PC-3 (cell line): ENCODE measurements around the gene STRIP2. TPM values are rescaled to one million over a fixed set of nuclear protein-coding genes. Genes with fewer than 3 reads are reported as not detected.

ENCODE experiments used
- ATAC-seq: fragments of 200-7000 bp; cut with Tn5 transposase; 2 replicates; pipeline ENCODE4 v1.9.1; 2020; ENCODE audit warnings: mild to moderate bottlenecking, moderate library complexity
- BruUV-seq: library from RNA; stranded (reverse); fragments of 400-500 nt; replicated peaks from 2 replicates; lab custom pipeline; 2021; lab: Mats Ljungman, UMichigan
- CTCF ChIA-PET: fragments of 300-600 bp; sonication (Branson Sonifier 250); formaldehyde crosslinking; loops from one replicate; lab custom pipeline; 2022; ENCODE audit warnings: antibody characterized with exemption; lab: Charles Lee
- POLR2A ChIA-PET: fragments of 300-600 bp; sonication (Branson Sonifier 250); formaldehyde crosslinking; loops from one replicate; lab custom pipeline; 2022; ENCODE audit warnings: antibody characterized with exemption; ENCODE audit not compliant: unreplicated experiment; lab: Charles Lee
- DNase-seq: peaks from one replicate; pipeline ENCODE4 v3.0.0-alpha.2; 2015
- H2AFZ ChIP-seq: fragments of 300-600 bp; sonication (generic); 2 replicates; pipeline ENCODE4 v1.6.0; 2016; ENCODE audit warnings: antibody characterized with exemption, low read length
- H3F3A ChIP-seq: fragments of 300-600 bp; sonication (generic); one replicate; pipeline ENCODE4 v1.6.0; 2017; ENCODE audit warnings: antibody characterized with exemption, low read length, control low read depth, mild to moderate bottlenecking; ENCODE audit not compliant: unreplicated experiment
- H3K27ac ChIP-seq: fragments of 300-600 bp; sonication (generic); 2 replicates; pipeline ENCODE4 v1.5.1; 2016; ENCODE audit warnings: mild to moderate bottlenecking, low read length
- H3K27me3 ChIP-seq: fragments of 300-600 bp; sonication (generic); 2 replicates; pipeline ENCODE4 v1.6.1; 2016; ENCODE audit warnings: low read length, mixed read lengths
- H3K36me3 ChIP-seq: fragments of 300-600 bp; sonication (generic); 2 replicates; pipeline ENCODE4 v1.6.1; 2016; ENCODE audit warnings: low read depth, mixed run types, low read length, mixed read lengths
- H3K4me1 ChIP-seq: fragments of 300-600 bp; sonication (generic); 2 replicates; pipeline ENCODE4 v1.5.1; 2016; ENCODE audit warnings: low read length; ENCODE audit not compliant: insufficient read depth
- H3K4me2 ChIP-seq: fragments of 300-600 bp; sonication (generic); 2 replicates; pipeline ENCODE4 v1.6.0; 2016; ENCODE audit warnings: low read length
- H3K4me3 ChIP-seq: fragments of 300-600 bp; sonication (generic); 2 replicates; pipeline ENCODE4 v1.5.1; 2016; ENCODE audit warnings: mild to moderate bottlenecking, low read length, mixed read lengths
- H3K79me2 ChIP-seq: fragments of 300-600 bp; sonication (generic); 2 replicates; pipeline ENCODE4 v1.6.1; 2017; ENCODE audit warnings: low read length, mixed read lengths
- H3K9ac ChIP-seq: fragments of 300-600 bp; sonication (generic); 2 replicates; pipeline ENCODE4 v1.6.0; 2016; ENCODE audit warnings: mild to moderate bottlenecking, low read length
- H3K9me2 ChIP-seq: fragments of 300-600 bp; sonication (generic); replicated peaks from 2 replicates; pipeline ENCODE4 v1.6.1; 2016; ENCODE audit warnings: mixed run types, low read length, mixed read lengths
- H3K9me3 ChIP-seq: fragments of 300-600 bp; sonication (generic); 2 replicates; pipeline ENCODE4 v1.6.1; 2016; ENCODE audit warnings: low read length, mixed read lengths
- H4K20me1 ChIP-seq: fragments of 300-600 bp; sonication (generic); 2 replicates; pipeline ENCODE4 v1.6.1; 2016; ENCODE audit warnings: low read length, mixed read lengths
- EZH2 ChIP-seq: fragments of 300-600 bp; sonication (generic); IDR thresholded peaks from one replicate; pipeline ENCODE4 v1.6.1; 2017; ENCODE audit warnings: antibody characterized with exemption, mild to moderate bottlenecking, low read length; ENCODE audit not compliant: unreplicated experiment
- EZH2phosphoT487 ChIP-seq: fragments of 300-600 bp; sonication (generic); IDR thresholded peaks from 2 replicates; pipeline ENCODE4 v1.6.1; 2018; ENCODE audit warnings: mild to moderate bottlenecking, antibody characterized with exemption, low read length, borderline replicate concordance
- intact Hi-C: fragments of 100-400 bp; cut with micrococcal nuclease; formaldehyde crosslinking; loops from 2 replicates; pipeline ENCODE4 v1.9.0; 2023
- total RNA-seq: library from RNA; depleted of rRNA; stranded (reverse); fragments of >200 nt; gene quantifications from 2 replicates; pipeline ENCODE4 v1.2.3, GENCODE V29; 2014
- TF ChIP-seq, protein P1 (sequence below): fragments of 300-600 bp; sonication (generic); conservative IDR thresholded peaks from 2 replicates; pipeline ENCODE4 v1.5.1; 2017; ENCODE audit warnings: antibody characterized with exemption, low read depth, mild to moderate bottlenecking, low read length

Gene STRIP2
- total RNA-seq, 1 experiment from 2014 or later, result 7.5 TPM

DNA sequence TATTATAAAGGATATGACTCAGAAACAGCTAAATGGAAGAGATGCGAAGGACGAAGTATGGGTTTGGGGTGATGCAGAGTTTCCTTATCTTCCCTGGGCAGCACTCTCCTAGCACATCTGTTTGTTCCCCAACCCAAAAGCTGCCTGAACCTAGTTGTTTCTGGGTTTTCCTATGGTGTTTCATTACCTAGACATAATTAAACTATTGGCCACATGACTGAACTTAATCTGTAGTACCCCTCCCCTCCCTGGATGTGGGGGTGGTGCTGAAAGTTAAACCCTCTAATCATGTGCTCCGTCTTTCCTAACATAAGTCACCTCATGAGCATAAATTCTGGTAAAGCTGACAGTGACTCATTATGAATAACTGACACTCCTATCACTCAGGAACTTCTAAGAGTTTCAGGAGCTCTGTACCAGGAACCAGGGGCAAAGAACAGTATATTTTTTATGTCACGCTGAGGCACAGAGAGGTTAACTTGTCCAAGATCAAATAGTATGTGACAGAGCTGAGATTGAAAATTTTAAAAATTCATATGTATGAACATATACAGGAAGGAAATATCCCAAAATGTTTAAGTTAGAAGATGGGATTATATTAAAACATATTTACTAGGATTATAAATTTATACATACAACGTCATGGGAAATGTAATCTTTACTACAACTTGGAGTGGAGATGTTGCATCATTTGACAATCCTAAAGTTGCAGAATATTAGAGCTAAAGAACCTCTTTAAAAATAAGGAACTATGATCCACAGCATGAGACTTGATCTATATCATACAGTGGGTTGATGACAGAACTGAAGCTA lies 4.8 kb downstream of the STRIP2 start:
- TF ChIP-seq EZH2phosphoT487 (no peak), EZH2 (no peak)
- TF ChIP-seq, protein P1, sequence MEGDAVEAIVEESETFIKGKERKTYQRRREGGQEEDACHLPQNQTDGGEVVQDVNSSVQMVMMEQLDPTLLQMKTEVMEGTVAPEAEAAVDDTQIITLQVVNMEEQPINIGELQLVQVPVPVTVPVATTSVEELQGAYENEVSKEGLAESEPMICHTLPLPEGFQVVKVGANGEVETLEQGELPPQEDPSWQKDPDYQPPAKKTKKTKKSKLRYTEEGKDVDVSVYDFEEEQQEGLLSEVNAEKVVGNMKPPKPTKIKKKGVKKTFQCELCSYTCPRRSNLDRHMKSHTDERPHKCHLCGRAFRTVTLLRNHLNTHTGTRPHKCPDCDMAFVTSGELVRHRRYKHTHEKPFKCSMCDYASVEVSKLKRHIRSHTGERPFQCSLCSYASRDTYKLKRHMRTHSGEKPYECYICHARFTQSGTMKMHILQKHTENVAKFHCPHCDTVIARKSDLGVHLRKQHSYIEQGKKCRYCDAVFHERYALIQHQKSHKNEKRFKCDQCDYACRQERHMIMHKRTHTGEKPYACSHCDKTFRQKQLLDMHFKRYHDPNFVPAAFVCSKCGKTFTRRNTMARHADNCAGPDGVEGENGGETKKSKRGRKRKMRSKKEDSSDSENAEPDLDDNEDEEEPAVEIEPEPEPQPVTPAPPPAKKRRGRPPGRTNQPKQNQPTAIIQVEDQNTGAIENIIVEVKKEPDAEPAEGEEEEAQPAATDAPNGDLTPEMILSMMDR, result no peak
- Histone ChIP-seq H3F3A (peaks cover 6% of the 10 kb centered on the region), H3K79me2 (peaks cover 26% of the 10 kb centered on the region), H4K20me1 (no peaks in the 10 kb centered on the region), H3K9me2 (no peaks in the 10 kb centered on the region), H3K4me3 (peak overlapping the region; percentile 39; the same call in 1 of the 2 replicates), H3K4me2 (peak overlapping the region; percentile 77), H3K9me3 (no peaks in the 10 kb centered on the region), H2AFZ (peak overlapping the region; percentile 53), H3K4me1 (peaks cover 36% of the 10 kb centered on the region), H3K9ac (peak overlapping the region; percentile 63), H3K27me3 (no peaks in the 10 kb centered on the region), H3K27ac (peak overlapping the region; percentile 92), H3K36me3 (0 out of 2 replicates have a peak, but pooled peaks cover 7% of the 10 kb centered on the region)
- intact Hi-C loops, result no loop called here
- DNase-seq (peak; percentile 83), ATAC-seq (peak; percentile 70)
- ChIA-PET CTCF (interaction anchor here (0.6 to 1.4 kb wide), 5 partner anchors 32 to 71 kb away, joined by 3 to 7 read pairs (median 4); no protein-coding TSS in a partner anchor), POLR2A (interaction anchor here (0.6 to 1.0 kb wide), 4 partner anchors 71 to 513 kb away, joined by 3 read pairs; partner anchors contain the start of gene UBE2H)
- no TSS peak for BruUV-seq

DNA sequence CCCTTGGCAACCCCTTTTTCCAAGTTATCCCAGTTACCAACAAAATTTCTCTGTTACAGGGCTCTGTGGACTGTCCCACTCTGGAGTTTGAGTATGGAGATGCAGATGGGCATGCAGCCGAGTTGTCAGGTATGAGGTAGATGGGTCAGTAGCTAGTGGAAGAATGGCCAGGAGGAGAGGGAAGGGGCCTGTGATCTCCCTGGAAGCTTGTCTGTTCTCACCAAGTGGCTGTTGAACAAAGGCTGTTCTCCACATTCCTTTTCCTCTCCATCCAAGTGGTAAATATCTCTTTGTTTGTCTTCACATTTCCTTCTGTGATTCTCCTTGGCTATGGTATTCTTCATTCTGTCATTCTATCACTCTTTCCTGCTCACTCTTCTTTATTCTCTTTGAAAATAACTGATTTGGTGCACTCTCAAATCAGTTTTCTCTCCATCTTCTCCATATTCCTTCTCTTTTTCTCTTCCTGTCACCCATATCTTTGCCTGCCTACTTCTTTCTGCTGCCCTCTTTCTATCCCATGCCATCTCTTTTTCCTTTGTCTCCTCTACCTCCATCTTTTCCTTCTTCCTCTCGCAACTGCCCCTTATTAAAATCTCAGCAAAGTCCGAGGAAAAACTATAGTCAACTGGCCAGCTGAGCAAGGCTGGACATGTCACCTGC lies 5.9 kb downstream of the STRIP2 start:
- Histone ChIP-seq H3K4me3 (no peak overlapping the region), H3K4me1 (peaks cover 36% of the 10 kb centered on the region), H3K79me2 (peaks cover 20% of the 10 kb centered on the region), H3K27ac (peak overlapping the region; percentile 92), H3F3A (peaks cover 6% of the 10 kb centered on the region), H3K4me2 (no peak overlapping the region), H3K9me3 (no peaks in the 10 kb centered on the region), H3K36me3 (0 out of 2 replicates have a peak, but pooled peaks cover 7% of the 10 kb centered on the region), H3K9me2 (no peaks in the 10 kb centered on the region), H4K20me1 (no peaks in the 10 kb centered on the region), H3K9ac (no peak overlapping the region), H3K27me3 (no peaks in the 10 kb centered on the region), H2AFZ (no peak overlapping the region)
- CTCF ChIA-PET, result interaction anchor here (0.6 kb wide), 1 partner anchor 97 kb away, joined by 4 read pairs; no protein-coding TSS in a partner anchor
- intact Hi-C loops, result no loop called here
- TF ChIP-seq EZH2phosphoT487, result no peak
- TF ChIP-seq EZH2, result no peak
- TF ChIP-seq, protein P1, result no peak
- DNase-seq, result no peak
- BruUV-seq, result no TSS peak
- POLR2A ChIA-PET, result no interaction called here
- ATAC-seq, result no peak
